Astrocyte (in vitro differentiated cells and primary cell): ENCODE results near the gene DMAP1. TPM values are rescaled to one million over a fixed set of nuclear protein-coding genes. Genes with fewer than 3 reads are reported as not detected.
A peak's percentile ranks its signal among the peaks of the same experiment; 100 is the strongest.

Source experiments
- DNase-seq: peaks from one replicate; pipeline ENCODE4 v3.0.0-alpha.2; 2010; ENCODE audit warnings: low read depth
- FAIRE-seq: peaks from 2 replicates; lab custom pipeline; 2011; peaks lifted over from hg19 to GRCh38; lab: Jason Lieb, UNC
- H2AFZ ChIP-seq: 2 replicates; pipeline ENCODE4 v1.6.0; 2012; ENCODE audit warnings: low read depth, low read length, inconsistent platforms
- H3K27ac ChIP-seq: 2 replicates; pipeline ENCODE4 v1.5.1; 2011; ENCODE audit warnings: low read depth, low read length, inconsistent platforms
- H3K27me3 ChIP-seq: 2 replicates; pipeline ENCODE4 v1.6.0; 2011; ENCODE audit warnings: low read length, inconsistent platforms; ENCODE audit not compliant: insufficient read depth
- H3K36me3 ChIP-seq: 2 replicates; pipeline ENCODE4 v1.5.1; 2011; ENCODE audit warnings: low read length, inconsistent platforms; ENCODE audit not compliant: insufficient read depth
- H3K4me1 ChIP-seq: 2 replicates; pipeline ENCODE4 v1.5.1; 2011; ENCODE audit warnings: low read length, inconsistent platforms; ENCODE audit not compliant: insufficient read depth
- H3K4me2 ChIP-seq: 2 replicates; pipeline ENCODE4 v1.6.0; 2012; ENCODE audit warnings: low read length, inconsistent platforms
- H3K4me3 ChIP-seq: 2 replicates; pipeline ENCODE4 v1.5.1; 2011; ENCODE audit warnings: low read depth, mild to moderate bottlenecking, low read length, inconsistent platforms; ENCODE audit not compliant: insufficient read depth
- H3K79me2 ChIP-seq: 2 replicates; pipeline ENCODE4 v1.6.0; 2012; ENCODE audit warnings: mild to moderate bottlenecking, low read length, inconsistent platforms; ENCODE audit not compliant: insufficient read depth
- H3K9ac ChIP-seq: 2 replicates; pipeline ENCODE4 v1.6.0; 2012; ENCODE audit warnings: mild to moderate bottlenecking, low read length, inconsistent platforms
- H3K9me3 ChIP-seq: 2 replicates; pipeline ENCODE4 v1.5.1; 2012; ENCODE audit warnings: low read depth, mild to moderate bottlenecking, low read length, inconsistent platforms; ENCODE audit not compliant: insufficient read depth
- H4K20me1 ChIP-seq: 2 replicates; pipeline ENCODE4 v1.6.0; 2012; ENCODE audit warnings: low read length, inconsistent platforms; ENCODE audit not compliant: insufficient read depth
- H3K27ac Mint-ChIP-seq: one replicate; pipeline ENCODE4 v1.8.0; 2021; ENCODE audit warnings: mild to moderate bottlenecking, mixed read lengths; ENCODE audit not compliant: unreplicated experiment
- H3K27me3 Mint-ChIP-seq: one replicate; pipeline ENCODE4 v1.8.0; 2021; ENCODE audit warnings: low read depth, mixed read lengths; ENCODE audit not compliant: unreplicated experiment
- H3K36me3 Mint-ChIP-seq: one replicate; pipeline ENCODE4 v1.8.0; 2021; ENCODE audit warnings: low read depth, mixed read lengths; ENCODE audit not compliant: unreplicated experiment
- H3K4me1 Mint-ChIP-seq: one replicate; pipeline ENCODE4 v1.8.0; 2021; ENCODE audit warnings: low read depth, mixed read lengths; ENCODE audit not compliant: unreplicated experiment
- H3K4me3 Mint-ChIP-seq: one replicate; pipeline ENCODE4 v1.8.0; 2021; ENCODE audit warnings: mild to moderate bottlenecking, moderate library complexity, mixed read lengths; ENCODE audit not compliant: unreplicated experiment
- H3K9me3 Mint-ChIP-seq: one replicate; pipeline ENCODE4 v1.8.0; 2021; ENCODE audit warnings: mild to moderate bottlenecking, mixed read lengths; ENCODE audit not compliant: unreplicated experiment
- CTCF ChIP-seq: IDR thresholded peaks from 2 replicates; pipeline ENCODE4 v1.5.1; 2011; ENCODE audit warnings: low read depth, mild to moderate bottlenecking, inconsistent platforms, low read length, moderate library complexity; ENCODE audit not compliant: insufficient read depth
- EZH2 ChIP-seq: IDR thresholded peaks from 2 replicates; pipeline ENCODE4 v1.6.1; 2012; ENCODE audit warnings: mild to moderate bottlenecking, low read length, inconsistent platforms; ENCODE audit not compliant: insufficient read depth
- total RNA-seq: library from RNA; stranded (reverse); gene quantifications from 2 replicates; pipeline ENCODE4 v1.2.1, GENCODE V29; 2021

DMAP1 gene
- total RNA-seq, 1 donor from 2014 or later, result 33.8 TPM

DNA sequence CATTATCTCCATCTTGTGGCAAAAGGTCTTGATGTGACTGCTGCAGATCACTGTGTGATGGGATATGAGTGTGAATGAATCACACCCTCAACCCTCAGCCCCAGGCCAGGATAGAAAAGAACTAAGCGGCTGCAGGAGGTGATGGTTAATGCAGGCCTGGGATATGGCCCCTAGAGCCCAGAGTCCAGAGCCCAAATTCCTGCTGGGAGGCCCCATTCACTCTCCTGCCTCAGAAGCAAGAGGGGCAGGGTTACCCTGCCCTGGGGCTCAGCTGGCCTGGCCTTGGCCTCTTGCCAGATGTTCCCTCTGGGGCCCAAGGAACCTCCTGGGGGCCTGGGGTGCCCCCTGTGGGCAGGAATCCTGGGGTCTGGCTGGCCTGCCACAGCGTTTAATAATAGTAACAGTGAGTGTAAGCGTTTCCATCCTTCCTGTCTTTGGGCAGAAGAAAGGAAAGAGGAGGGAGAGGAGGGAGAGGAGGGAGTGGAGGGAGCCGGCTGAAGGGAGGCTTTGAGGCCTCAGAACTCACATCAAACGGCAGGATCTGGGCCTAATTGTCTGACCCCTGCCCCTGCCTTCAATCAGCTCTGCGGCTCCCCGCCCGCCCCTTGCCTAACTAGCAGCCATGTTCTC, 26.2 kb downstream of the DMAP1 start:
- no peak for DNase-seq
- TF ChIP-seq EZH2 (no peak), CTCF (peak; percentile 9)
- Histone ChIP-seq H2AFZ (no peak overlapping the region), H3K4me3 (no peak overlapping the region), H3K36me3 (peaks cover 4% of the 10 kb centered on the region), H3K4me1 (peaks cover 15% of the 10 kb centered on the region), H3K9me3 (no peaks in the 10 kb centered on the region), H3K79me2 (no peaks in the 10 kb centered on the region), H3K27me3 (no peaks in the 10 kb centered on the region), H3K9ac (peak overlapping the region; percentile 34), H3K27ac (peak overlapping the region; percentile 4), H3K4me2 (peak overlapping the region; percentile 43), H4K20me1 (peaks cover 16% of the 10 kb centered on the region)
- peak; percentile 66 for FAIRE-seq
- peaks cover 2% of the 10 kb centered on the region for H3K9me3 Mint-ChIP-seq
- peak overlapping the region; percentile 79 for H3K27ac Mint-ChIP-seq
- peaks cover 32% of the 10 kb centered on the region for H3K4me1 Mint-ChIP-seq
- peak overlapping the region; percentile 16 for H3K4me3 Mint-ChIP-seq
- no peaks in the 10 kb centered on the region for H3K27me3 Mint-ChIP-seq
- peaks cover 16% of the 10 kb centered on the region for H3K36me3 Mint-ChIP-seq

- TF ChIP-seq EZH2 (no peak), CTCF (no peak)
- Mint-ChIP-seq H3K36me3 (peaks cover 19% of the 10 kb centered on the region), H3K27ac (peak overlapping the region; percentile 66), H3K9me3 (peaks cover 2% of the 10 kb centered on the region), H3K4me1 (peaks cover 32% of the 10 kb centered on the region), H3K27me3 (no peaks in the 10 kb centered on the region), H3K4me3 (no peak overlapping the region)
- Histone ChIP-seq H3K4me1 (peaks cover 15% of the 10 kb centered on the region), H3K36me3 (peaks cover 4% of the 10 kb centered on the region), H4K20me1 (peaks cover 21% of the 10 kb centered on the region), H3K4me3 (no peak overlapping the region), H3K79me2 (no peaks in the 10 kb centered on the region), H2AFZ (no peak overlapping the region), H3K27ac (peak overlapping the region; percentile 4), H3K9ac (peak overlapping the region; percentile 34), H3K27me3 (no peaks in the 10 kb centered on the region), H3K4me2 (peak overlapping the region; percentile 43), H3K9me3 (no peaks in the 10 kb centered on the region)
- FAIRE-seq (no peak), DNase-seq (no peak)
These were observed 26.7 kb downstream of the DMAP1 start for GRCh38 chr1:44239961-44240371.
